Natural killer cell (primary cell): ENCODE measurements around the gene PARVG. TPM values are rescaled to one million over a fixed set of nuclear protein-coding genes. Genes with fewer than 3 reads are reported as not detected.

Experiments used
- ATAC-seq, 3 donors: fragments of 150-1000 bp in 2 of 3; fragments of 200-7000 bp in 1 of 3; cut with Tn5 transposase; 1 replicate in 1 of 3; 2 replicates in 2 of 3; pipeline ENCODE4 v1.10.0; 2021; ENCODE audit warnings: mild to moderate bottlenecking in 2 of 3, moderate library complexity in 2 of 3
- DNase-seq, 2 donors: peaks; one replicate each; pipeline versions ENCODE4 v3.0.0 to v3.0.0-alpha.2; 2013 to 2021; ENCODE audit warnings: mixed read lengths in 1 of 2
- H3K27ac ChIP-seq: one replicate; pipeline ENCODE4 v1.5.1; 2013; ENCODE audit warnings: mild to moderate bottlenecking, low read length
- H3K27me3 ChIP-seq: one replicate; pipeline ENCODE4 v1.6.1; 2013; ENCODE audit warnings: low read length; ENCODE audit not compliant: control insufficient read depth, insufficient read depth
- H3K36me3 ChIP-seq: one replicate; pipeline ENCODE4 v1.6.1; 2013; ENCODE audit warnings: low read length; ENCODE audit not compliant: control insufficient read depth, insufficient read depth
- H3K4me1 ChIP-seq: one replicate; pipeline ENCODE4 v1.6.1; 2013; ENCODE audit warnings: low read length; ENCODE audit not compliant: control insufficient read depth, insufficient read depth
- H3K4me3 ChIP-seq: one replicate; pipeline ENCODE4 v1.5.1; 2013; ENCODE audit warnings: low read length
- H3K9me3 ChIP-seq: one replicate; pipeline ENCODE4 v1.6.1; 2013; ENCODE audit warnings: low read length; ENCODE audit not compliant: control insufficient read depth, insufficient read depth
- H3K27ac Mint-ChIP-seq, 2 donors: one replicate each; pipeline ENCODE4 v1.8.0; 2022; ENCODE audit warnings: mild to moderate bottlenecking in 2 of 2, mixed read lengths in 2 of 2, moderate library complexity in 1 of 2
- H3K27me3 Mint-ChIP-seq, 2 donors: one replicate each; pipeline ENCODE4 v1.8.0; 2022; ENCODE audit warnings: low read depth in 2 of 2, mixed read lengths in 2 of 2
- H3K36me3 Mint-ChIP-seq: one replicate; pipeline ENCODE4 v1.8.0; 2022; ENCODE audit warnings: mixed read lengths
- H3K4me1 Mint-ChIP-seq, 2 donors: one replicate each; pipeline ENCODE4 v1.8.0; 2022; ENCODE audit warnings: mixed read lengths in 2 of 2
- H3K4me3 Mint-ChIP-seq: one replicate; pipeline ENCODE4 v1.8.0; 2022; ENCODE audit warnings: mild to moderate bottlenecking, moderate library complexity, mixed read lengths
- H3K9me3 Mint-ChIP-seq, 2 donors: one replicate each; pipeline ENCODE4 v1.8.0; 2022; ENCODE audit warnings: mixed read lengths in 2 of 2
- CTCF ChIP-seq: fragments of 200-600 bp; IDR thresholded peaks from one replicate; pipeline ENCODE4 v1.8.0; 2022; ENCODE audit warnings: antibody characterized with exemption
- WGBS: methylation state at CpG from one replicate; pipeline ENCODE4 v1.1.7; 2013; ENCODE audit warnings: missing lambda C conversion rate; ENCODE audit not compliant: insufficient coverage; 5-methylcytosine and 5-hydroxymethylcytosine counted together
- intact Hi-C: fragments of 100-400 bp; cut with micrococcal nuclease; formaldehyde crosslinking; loops from one replicate; pipeline ENCODE4 v1.14.2; 2022
- total RNA-seq, 4 donors: library from RNA; stranded (reverse); fragments of 120-200 nt in 1 of 4; gene quantifications; one replicate each; pipeline versions ENCODE4 v1.2.3 to v1.2.4, GENCODE V29; 2013 to 2022

PARVG gene
- total RNA-seq, 3 donors from 2014 or later (not counting 1 experiment from before 2014, with no cell fraction given), result 130 to 146 (median 131) TPM

GRCh38 chr22:44137415-44137814 is 43.3 kb upstream of the PARVG start:
- peaks cover 7% of the 10 kb centered on the region for H3K9me3 ChIP-seq
- H3K36me3 Mint-ChIP-seq, result peaks cover 7% of the 10 kb centered on the region
- no peaks in the 10 kb centered on the region for H3K27me3 ChIP-seq
- no peak for TF ChIP-seq CTCF
- no peak overlapping the region for H3K4me3 ChIP-seq
- peaks cover 3 to 5% of the 10 kb centered on the region in 2 donors for H3K4me1 Mint-ChIP-seq
- 92% methylated on average over 3 of the region's 3 CpGs for WGBS
- peaks cover 4% of the 10 kb centered on the region for H3K36me3 ChIP-seq
- ATAC-seq (no peak), DNase-seq (no peak)
- intact Hi-C loops, result no loop called here
- peaks cover 9% of the 10 kb centered on the region for H3K4me1 ChIP-seq
- H3K27ac ChIP-seq, result no peak overlapping the region
- no peak overlapping the region for H3K4me3 Mint-ChIP-seq
- no peaks in the 10 kb centered on the region for H3K27me3 Mint-ChIP-seq
- no peak overlapping the region for H3K27ac Mint-ChIP-seq
- no peaks in the 10 kb centered on the region for H3K9me3 Mint-ChIP-seq

- H3K9me3 ChIP-seq, result peaks cover 7% of the 10 kb centered on the region
- Mint-ChIP-seq H3K27me3 (no peaks in the 10 kb centered on the region), H3K4me1 (peaks cover 3 to 5% of the 10 kb centered on the region in 2 donors), H3K36me3 (peaks cover 7% of the 10 kb centered on the region), H3K4me3 (no peak overlapping the region), H3K27ac (no peak overlapping the region), H3K9me3 (no peaks in the 10 kb centered on the region)
- no peak for TF ChIP-seq CTCF
- no peak for DNase-seq
- H3K4me3 ChIP-seq, result no peak overlapping the region
- ATAC-seq, result no peak
- no peak overlapping the region for H3K27ac ChIP-seq
- intact Hi-C loops, result no loop called here
- H3K36me3 ChIP-seq, result peaks cover 4% of the 10 kb centered on the region
- 97% methylated on average over 6 of the region's 6 CpGs for WGBS
- H3K4me1 ChIP-seq, result no peaks in the 10 kb centered on the region
- H3K27me3 ChIP-seq, result no peaks in the 10 kb centered on the region
These were observed 41.0 kb upstream of the PARVG start for GRCh38 chr22:44139773-44140172.

GRCh38 chr22:44142421-44143104 is 38.2 kb upstream of the PARVG start:
- no peak overlapping the region for H3K4me3 Mint-ChIP-seq
- no peak overlapping the region for H3K27ac Mint-ChIP-seq
- WGBS, result 94% methylated on average over 16 of the region's 16 CpGs
- H3K4me1 ChIP-seq, result no peaks in the 10 kb centered on the region
- DNase-seq (no peak), ATAC-seq (no peak)
- peaks cover 2% of the 10 kb centered on the region for H3K36me3 ChIP-seq
- H3K4me3 ChIP-seq, result no peak overlapping the region
- H3K9me3 ChIP-seq, result peaks cover 2% of the 10 kb centered on the region
- no peaks in the 10 kb centered on the region for H3K4me1 Mint-ChIP-seq
- intact Hi-C loops, result no loop called here
- no peaks in the 10 kb centered on the region for H3K9me3 Mint-ChIP-seq
- no peaks in the 10 kb centered on the region for H3K27me3 ChIP-seq
- H3K27ac ChIP-seq, result no peak overlapping the region
- no peak for TF ChIP-seq CTCF
- peaks cover 0 to 5% of the 10 kb centered on the region in 2 donors for H3K27me3 Mint-ChIP-seq
- no peaks in the 10 kb centered on the region for H3K36me3 Mint-ChIP-seq

GRCh38 chr22:44143105-44143474 is 37.6 kb upstream of the PARVG start:
- no peak for TF ChIP-seq CTCF
- intact Hi-C loops, result no loop called here

More at GRCh38 chr22:44143105-44143474, 37.6 kb upstream of the PARVG start:
- Histone ChIP-seq H3K27me3 (no peaks in the 10 kb centered on the region), H3K27ac (no peak overlapping the region), H3K4me3 (no peak overlapping the region), H3K36me3 (no peaks in the 10 kb centered on the region), H3K4me1 (no peaks in the 10 kb centered on the region), H3K9me3 (no peaks in the 10 kb centered on the region)
- H3K27me3 Mint-ChIP-seq, result peaks cover 0 to 5% of the 10 kb centered on the region in 2 donors
- 98% methylated on average over 4 of the region's 4 CpGs for WGBS
- H3K4me1 Mint-ChIP-seq, result no peaks in the 10 kb centered on the region
- H3K27ac Mint-ChIP-seq, result no peak overlapping the region
- DNase-seq (no peak), ATAC-seq (no peak)
- no peaks in the 10 kb centered on the region for H3K9me3 Mint-ChIP-seq
- no peak overlapping the region for H3K4me3 Mint-ChIP-seq
- H3K36me3 Mint-ChIP-seq, result no peaks in the 10 kb centered on the region
